Astrocyte of the hippocampus (primary cell): ENCODE results near the gene ADTRP.
A peak's percentile ranks its signal among the peaks of the same experiment; 100 is the strongest.

ENCODE experiments used
- DNase-seq: peaks from one replicate; pipeline ENCODE4 v3.0.0; 2011; ENCODE audit warnings: low read depth, low spot score

Gene ADTRP

GRCh38 chr6:11727346-11727997, 51.1 kb downstream of the ADTRP start:
- no peak for DNase-seq

GRCh38 chr6:11724286-11724685, 54.3 kb downstream of the ADTRP start:
- DNase-seq: no peak

GRCh38 chr6:11722805-11723631, 55.6 kb downstream of the ADTRP start:
- DNase-seq: no peak

GRCh38 chr6:11722220-11722619, 56.4 kb downstream of the ADTRP start:
- no peak for DNase-seq

GRCh38 chr6:11718463-11718862, 60.1 kb downstream of the ADTRP start:
- DNase-seq: no peak

- no peak for DNase-seq
These were observed 60.6 kb downstream of the ADTRP start for GRCh38 chr6:11718031-11718430.

- no peak for DNase-seq
These were observed 63.8 kb downstream of the ADTRP start for GRCh38 chr6:11714798-11715285.

- no peak for DNase-seq
These were observed 64.3 kb downstream of the ADTRP start for GRCh38 chr6:11714116-11714797.

GRCh38 chr6:11712760-11713159, 65.8 kb downstream of the ADTRP start:
- no peak for DNase-seq

- DNase-seq: no peak
These were observed 66.5 kb downstream of the ADTRP start for GRCh38 chr6:11711984-11712711.

- DNase-seq: peak; percentile 34
These were observed 67.3 kb downstream of the ADTRP start for GRCh38 chr6:11711003-11711983.

GRCh38 chr6:11710311-11710761, 68.3 kb downstream of the ADTRP start:
- DNase-seq: peak; percentile 32

GRCh38 chr6:11706171-11706570, 72.4 kb downstream of the ADTRP start:
- DNase-seq: no peak

- no peak for DNase-seq
These were observed 73.1 kb downstream of the ADTRP start for GRCh38 chr6:11705483-11705882.

GRCh38 chr6:11705069-11705468, 73.5 kb downstream of the ADTRP start:
- DNase-seq: no peak

GRCh38 chr6:11703725-11704124, 74.9 kb downstream of the ADTRP start:
- DNase-seq: no peak

- peak; percentile 42 for DNase-seq
These were observed 76.0 kb downstream of the ADTRP start for GRCh38 chr6:11702500-11703130.

- no peak for DNase-seq
These were observed 76.5 kb downstream of the ADTRP start for GRCh38 chr6:11702089-11702488.

GRCh38 chr6:11701573-11701972, 77.0 kb downstream of the ADTRP start:
- no peak for DNase-seq
